NCI-H1105 treated with DMSO at 0.1 percent for 48 hours (cell line): ENCODE data around the gene IKBIP.
"Not testable (repeated sequence)": the region's sequence is repeated elsewhere in the genome, so short reads cannot be mapped to it uniquely, and the experiment has no call there.

Experiments
- DNase-seq: peaks from one replicate; lab custom pipeline; 2025; lab: John Stamatoyannopoulos, UW

The IKBIP gene, protein sequence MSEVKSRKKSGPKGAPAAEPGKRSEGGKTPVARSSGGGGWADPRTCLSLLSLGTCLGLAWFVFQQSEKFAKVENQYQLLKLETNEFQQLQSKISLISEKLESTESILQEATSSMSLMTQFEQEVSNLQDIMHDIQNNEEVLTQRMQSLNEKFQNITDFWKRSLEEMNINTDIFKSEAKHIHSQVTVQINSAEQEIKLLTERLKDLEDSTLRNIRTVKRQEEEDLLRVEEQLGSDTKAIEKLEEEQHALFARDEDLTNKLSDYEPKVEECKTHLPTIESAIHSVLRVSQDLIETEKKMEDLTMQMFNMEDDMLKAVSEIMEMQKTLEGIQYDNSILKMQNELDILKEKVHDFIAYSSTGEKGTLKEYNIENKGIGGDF

DNA sequence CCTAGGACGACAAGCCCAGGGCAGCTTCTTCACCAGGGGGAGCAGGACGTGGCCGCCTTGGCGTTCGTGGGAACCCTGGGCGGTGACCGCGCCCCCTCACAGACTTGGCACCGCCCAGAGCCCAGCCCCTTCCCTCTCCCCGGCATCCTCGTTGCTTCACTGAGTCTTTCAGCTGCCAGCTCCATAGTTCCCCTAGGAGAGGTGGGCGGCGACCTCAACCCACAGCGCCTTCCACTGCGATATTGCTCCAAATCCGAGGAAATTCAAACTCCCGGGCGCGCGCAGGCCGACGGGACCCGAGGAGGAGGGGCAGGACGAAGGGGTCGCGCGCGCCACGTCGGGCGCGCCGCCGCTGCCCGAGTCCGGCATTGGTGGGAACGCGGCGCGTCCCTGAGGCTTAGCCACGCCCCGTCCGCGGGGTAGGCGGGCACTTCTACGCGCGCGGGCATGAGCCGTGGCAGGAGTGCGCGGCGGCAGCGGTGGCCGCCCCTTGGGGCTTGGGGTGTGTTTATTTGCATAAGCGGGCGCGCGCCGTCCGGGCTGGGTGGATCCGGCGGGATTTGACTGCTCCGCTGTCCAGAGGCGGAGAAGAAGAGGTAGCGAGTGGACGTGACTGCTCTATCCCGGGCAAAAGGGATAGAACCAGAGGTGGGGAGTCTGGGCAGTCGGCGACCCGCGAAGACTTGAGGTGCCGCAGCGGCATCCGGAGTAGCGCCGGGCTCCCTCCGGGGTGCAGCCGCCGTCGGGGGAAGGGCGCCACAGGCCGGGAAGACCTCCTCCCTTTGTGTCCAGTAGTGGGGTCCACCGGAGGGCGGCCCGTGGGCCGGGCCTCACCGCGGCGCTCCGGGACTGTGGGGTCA, at the start of gene IKBIP, which contains the start of gene APAF1:
IKBIP (minus strand) TSS at position 77 of the 860 bp plus-strand sequence. CDS start 87 bp downstream, outside the sequence.
APAF1 (plus strand) TSS at position 579 of the 860 bp plus-strand sequence. CDS start 3,070 bp downstream, outside the sequence.
- peak; percentile 95 for DNase-seq

DNA sequence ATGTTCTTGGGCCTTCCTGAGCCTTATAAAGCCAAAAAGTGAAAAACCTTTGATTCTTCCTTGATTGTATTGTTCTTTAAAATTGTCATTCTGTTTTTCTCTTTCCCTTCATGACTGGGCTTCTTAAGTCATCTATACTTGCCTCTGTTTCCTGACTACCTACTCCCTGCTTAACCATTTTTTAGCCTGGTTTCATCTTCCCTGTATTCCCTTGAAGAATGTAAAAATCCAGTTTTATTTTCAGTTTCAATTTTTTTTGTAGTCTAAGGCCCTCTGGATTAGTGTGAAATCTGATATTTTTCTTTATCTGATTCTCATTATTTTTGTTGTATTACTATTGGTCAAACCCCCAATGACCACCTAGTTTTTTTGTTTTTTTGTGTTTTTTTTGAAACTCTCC, 46.8 kb upstream of the IKBIP start:
- no peak for DNase-seq

DNA sequence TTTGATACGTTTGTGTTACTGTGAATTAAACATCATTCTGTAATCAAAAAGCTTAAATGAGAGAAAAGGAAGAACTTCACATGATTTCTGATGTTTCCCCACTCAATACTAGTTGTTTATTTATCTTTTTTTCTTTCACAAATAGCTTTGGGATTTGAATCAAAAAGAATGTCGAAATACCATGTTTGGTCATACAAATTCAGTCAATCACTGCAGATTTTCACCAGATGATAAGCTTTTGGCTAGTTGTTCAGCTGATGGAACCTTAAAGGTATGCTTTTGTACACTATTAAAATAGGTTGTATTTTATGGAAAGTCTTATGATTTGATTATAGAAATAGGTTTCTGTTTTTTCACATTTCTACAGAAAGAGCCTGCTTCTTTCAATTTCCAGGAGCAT, 42.0 kb upstream of the IKBIP start:
- no peak for DNase-seq

GRCh38 chr12:98684199-98684598, 39.6 kb upstream of the IKBIP start:
- DNase-seq, result no peak

- no peak for DNase-seq
Measured at GRCh38 chr12:98679611-98680005, 35.0 kb upstream of the IKBIP start.

- no peak for DNase-seq
Measured at GRCh38 chr12:98678946-98679610, 34.5 kb upstream of the IKBIP start.

- DNase-seq, result no peak
Measured at GRCh38 chr12:98678236-98678945, 33.8 kb upstream of the IKBIP start.

DNA sequence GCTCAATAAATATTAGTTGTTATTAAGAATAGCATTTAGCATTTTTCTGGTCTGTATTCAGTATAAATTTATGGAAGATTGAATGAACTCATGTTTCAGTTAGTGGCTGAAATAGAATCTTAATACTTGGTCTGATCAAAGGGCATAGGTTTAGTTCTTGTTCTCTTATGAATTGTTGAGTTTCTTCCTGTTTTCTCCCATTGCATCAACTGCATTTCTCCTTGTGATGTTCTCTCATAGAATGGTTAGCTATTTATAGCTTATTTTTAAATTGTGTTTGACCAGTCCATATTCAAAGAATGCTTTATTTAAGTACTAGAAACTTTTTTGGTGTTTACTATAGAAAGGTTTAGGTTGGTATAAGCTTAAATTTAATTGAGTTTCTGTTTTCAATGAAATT, 30.3 kb upstream of the IKBIP start:
- DNase-seq, result no peak

- DNase-seq, result no peak
Measured at GRCh38 chr12:98671459-98671858, 26.9 kb upstream of the IKBIP start.

DNA sequence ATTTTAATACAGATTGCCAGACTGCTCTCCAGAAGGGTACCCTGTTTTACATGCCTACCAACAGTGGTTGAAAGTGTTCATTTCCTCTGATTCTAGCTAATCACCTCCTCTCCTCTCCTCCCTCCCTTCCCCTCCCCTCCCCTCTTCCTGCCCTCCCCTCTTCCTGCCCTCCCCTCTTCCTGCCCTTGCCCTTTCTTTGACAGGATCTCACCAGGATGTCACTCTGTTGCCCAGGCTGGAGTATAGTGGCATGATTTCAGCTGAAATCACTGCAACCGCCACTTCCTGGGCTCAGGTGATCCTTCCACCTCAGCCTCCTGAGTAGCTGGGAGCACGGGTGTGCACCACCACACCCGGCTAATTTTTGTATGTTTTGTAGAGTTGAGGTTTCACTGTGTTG, 25.2 kb upstream of the IKBIP start:
- no peak for DNase-seq

GRCh38 chr12:98660521-98660920, 15.9 kb upstream of the IKBIP start:
- DNase-seq, result no peak

- DNase-seq, result no peak
Measured at GRCh38 chr12:98656289-98657101, 11.9 kb upstream of the IKBIP start.

DNA sequence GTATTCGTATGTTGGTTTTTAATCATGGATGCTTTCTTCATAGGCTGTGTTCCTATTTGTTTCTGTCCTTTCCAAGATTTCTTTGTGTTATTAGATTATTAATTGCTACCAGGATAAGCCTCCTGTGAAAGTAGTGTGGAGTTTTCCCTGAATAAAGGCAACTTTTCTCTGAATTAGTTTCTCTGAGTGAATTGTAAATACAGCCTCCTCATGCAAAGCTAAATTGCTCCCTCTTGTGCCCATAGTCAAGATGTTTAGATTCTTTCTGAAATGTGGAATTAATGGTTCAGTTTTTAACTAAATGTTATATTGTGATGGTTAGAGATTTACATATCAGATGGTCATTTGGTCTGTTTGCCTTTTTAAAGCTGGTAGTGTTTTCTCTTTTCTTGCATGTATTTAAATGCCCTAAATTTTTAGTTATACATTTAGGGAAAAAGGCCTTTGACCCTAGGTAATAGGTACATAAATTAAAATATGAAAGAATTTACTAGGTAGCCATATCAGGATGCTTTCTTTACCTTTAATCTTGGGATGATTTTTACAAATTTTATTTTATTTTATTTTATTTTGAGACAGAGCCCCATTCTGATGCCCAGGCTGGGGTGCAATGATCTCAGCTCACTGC, 9.4 kb upstream of the IKBIP start:
- peak; percentile 70 for DNase-seq

DNA sequence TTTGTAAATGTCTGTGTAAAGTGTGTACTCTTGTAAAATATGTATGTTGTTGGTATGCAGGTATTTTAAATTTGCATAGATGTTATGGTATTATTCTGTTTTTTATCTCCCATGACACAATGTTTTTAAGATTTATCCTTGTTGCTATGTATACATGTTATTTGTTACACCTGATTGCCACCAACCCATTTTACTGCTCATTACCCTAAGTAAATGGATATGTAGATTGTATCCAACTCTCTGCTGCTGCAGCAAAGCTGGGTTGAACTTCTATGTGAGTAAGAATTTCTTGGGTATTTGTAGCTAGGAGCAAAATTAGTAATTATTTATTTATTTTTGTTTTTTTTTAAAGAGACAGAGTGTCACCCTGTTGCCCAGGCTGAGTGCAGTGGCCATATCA, 6.7 kb upstream of the IKBIP start:
- DNase-seq, result no peak

DNA sequence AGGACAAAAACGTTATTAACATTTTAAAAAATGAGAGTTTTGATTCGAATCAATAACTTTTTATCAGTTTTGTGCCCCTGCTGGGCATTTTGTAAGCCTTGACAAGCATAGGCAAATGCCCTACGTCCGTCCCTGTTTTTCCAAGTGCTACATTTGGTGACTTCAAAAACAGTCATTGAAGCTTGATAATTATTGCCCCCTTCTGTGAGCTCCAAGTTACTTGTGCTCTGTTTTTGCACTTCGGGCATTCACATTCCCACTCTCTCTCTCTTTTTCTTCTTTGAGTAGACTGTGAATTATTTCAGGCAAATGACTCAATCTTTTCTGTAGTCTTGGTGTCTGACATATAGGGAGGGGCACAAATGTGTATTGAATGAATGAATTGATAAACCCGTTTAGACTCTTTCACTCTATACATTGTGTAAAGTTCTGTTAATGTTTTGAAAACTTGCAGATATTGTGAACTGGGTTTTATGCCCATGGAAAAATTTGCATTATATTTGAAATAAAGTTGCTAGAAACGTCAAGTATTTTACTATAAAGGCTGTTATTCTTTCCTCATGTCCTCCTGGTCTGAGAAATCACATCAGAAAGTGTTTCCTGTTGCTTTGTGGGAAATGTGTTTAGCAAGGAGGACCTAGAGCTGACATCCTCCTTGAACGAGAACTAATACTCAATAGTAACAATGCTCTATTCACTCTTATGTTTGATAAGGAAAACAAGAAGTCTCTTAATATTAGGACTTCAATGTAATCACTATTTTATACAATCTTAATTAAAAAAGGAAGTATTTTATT, 1.9 kb upstream of the IKBIP start:
- DNase-seq, result peak; percentile 31

- DNase-seq, result no peak
Measured at GRCh38 chr12:98645572-98646067, 1.0 kb upstream of the IKBIP start.

GRCh38 chr12:98644433-98644711, 216 bp downstream of the IKBIP start:
- DNase-seq, result no peak

DNA sequence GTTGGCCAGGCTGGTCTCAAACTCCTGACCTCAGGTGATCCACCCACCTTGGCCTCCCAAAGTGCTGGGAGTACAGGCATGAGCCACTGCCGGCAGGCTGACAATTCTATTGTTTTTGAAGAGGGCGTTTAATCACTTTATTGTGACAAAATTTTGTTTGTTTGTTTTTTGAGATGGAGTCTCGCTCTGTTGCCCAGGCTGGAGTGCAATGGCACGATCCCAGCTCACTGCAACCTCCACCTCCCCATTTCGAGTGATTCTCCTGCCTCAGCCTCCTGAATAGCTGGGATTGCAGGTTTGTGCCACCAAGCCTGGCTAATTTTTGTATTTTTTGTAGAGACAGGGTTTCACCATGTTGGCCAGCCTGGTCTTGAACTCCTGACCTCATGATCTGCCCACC, 1.8 kb downstream of the IKBIP start:
- DNase-seq, result not testable (repeated sequence)

DNA sequence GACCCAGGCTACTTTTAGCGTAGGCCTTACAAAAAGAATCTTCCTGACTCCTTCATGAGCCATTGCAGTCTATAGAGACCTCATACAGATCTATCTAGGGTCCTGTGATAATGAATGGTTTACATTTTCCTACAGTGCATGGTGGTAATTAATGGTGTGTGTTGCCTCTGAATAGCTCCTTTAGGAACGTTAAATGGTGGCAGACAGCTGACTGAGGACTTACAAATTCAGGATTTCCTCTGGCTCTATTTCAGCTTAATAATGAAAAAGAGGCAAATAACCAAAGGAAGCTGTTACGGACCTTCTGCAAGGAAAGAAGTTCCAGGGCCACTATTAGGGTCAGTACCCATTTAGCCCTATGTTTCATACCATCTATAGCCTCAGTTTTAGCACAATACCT, 5.1 kb downstream of the IKBIP start:
- DNase-seq, result no peak

DNA sequence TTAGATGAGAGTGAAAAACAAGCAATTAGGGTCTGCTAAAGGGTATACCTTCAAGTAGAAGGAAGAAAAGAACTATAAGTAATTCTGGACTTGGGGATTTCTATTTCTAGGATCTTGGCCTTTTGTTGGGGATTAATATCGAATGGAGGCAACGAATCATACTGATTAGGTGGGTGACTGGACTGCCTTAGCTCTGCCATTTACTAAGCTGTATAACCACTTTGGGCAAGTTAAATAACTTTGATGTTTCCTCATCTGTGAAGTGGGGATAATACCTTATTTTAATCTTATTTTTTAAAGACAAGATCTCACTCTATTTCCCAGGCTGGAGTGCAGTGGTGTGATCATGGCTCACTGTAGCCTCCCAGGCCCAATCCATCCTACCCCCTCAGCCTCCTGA, 6.6 kb downstream of the IKBIP start:
- no peak for DNase-seq
